ENCODE results near the gene WLS. TPM values are rescaled to one million over a fixed set of nuclear protein-coding genes. Genes with fewer than 3 reads are reported as not detected.

Gene WLS
- total and polyA plus RNA-seq, 2 donors (not counting 1 experiment from before 2014, with no cell fraction given): 0.49 TPM; not detected in 1

DNA sequence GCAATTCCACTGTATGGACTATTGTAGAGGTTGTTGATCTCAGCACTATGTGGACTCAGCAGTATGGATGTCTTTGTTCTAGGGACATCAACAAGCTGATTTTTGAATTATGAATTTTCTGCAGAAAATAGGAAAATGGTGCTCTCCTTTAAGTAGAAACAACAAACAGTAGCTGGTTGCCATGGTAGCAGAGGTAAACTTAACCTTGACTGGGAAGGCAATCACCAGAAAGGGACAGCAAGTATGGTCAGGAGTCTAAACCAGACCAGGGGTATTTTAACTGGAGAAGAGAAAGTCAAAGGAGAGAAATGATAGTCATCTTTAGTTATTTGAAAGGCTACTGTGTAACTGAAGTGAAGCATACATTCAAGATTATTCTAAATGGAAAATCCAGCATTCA is 22.3 kb downstream of the WLS start:
- no peaks in the 10 kb centered on the region for H3K4me1 Mint-ChIP-seq
- no peak overlapping the region for H3K27ac ChIP-seq (ENCODE audit: low read length in 2 of 2)
- DNase-seq (no peak), ATAC-seq (ENCODE audit: low read depth) (no peak)
- peaks cover 0 to 3% (median 0%) of the 10 kb centered on the region in 4 experiments for H3K27me3 ChIP-seq (replicated peaks in 1 of 4; ENCODE audit: control extremely low read depth in 1 of 4, control insufficient read depth in 3 of 4, insufficient read depth in 4 of 4, low read length in 3 of 4)
- H3K4me2 ChIP-seq (replicated peaks; ENCODE audit: low read depth, low read length, poor library complexity, severe bottlenecking): no peak overlapping the region
- ChIA-PET CTCF (no interaction called here), POLR2A (no interaction called here)
- peaks cover 21% of the 10 kb centered on the region for H3K27me3 Mint-ChIP-seq
- peaks cover 0 to 2% (median 0%) of the 10 kb centered on the region in 3 donors for H3K9me3 ChIP-seq (ENCODE audit: control extremely low read depth in 1 of 3, control insufficient read depth in 2 of 3, insufficient read depth in 1 of 3, low read length in 2 of 3)
- no peaks in the 10 kb centered on the region for H3K36me3 ChIP-seq (replicated peaks in 1 of 2; ENCODE audit: control extremely low read depth in 1 of 2, control insufficient read depth in 1 of 2, extremely low read depth in 1 of 2, insufficient read depth in 2 of 2, low read length in 1 of 2)
- no peaks in the 10 kb centered on the region for H3K9me3 Mint-ChIP-seq (ENCODE audit: insufficient read depth)
- H3K4me1 ChIP-seq (ENCODE audit: control insufficient read depth in 2 of 2, insufficient read depth in 2 of 2, low read length in 2 of 2): no peaks in the 10 kb centered on the region
- H3K4me3 Mint-ChIP-seq: no peak overlapping the region
- no peak overlapping the region for H3K9ac ChIP-seq (ENCODE audit: low read length)
- H3K4me3 ChIP-seq (ENCODE audit: control extremely low read depth in 1 of 5, extremely low read depth in 1 of 5, insufficient read depth in 1 of 5, low read depth in 2 of 5, low read length in 4 of 5): no peak overlapping the region
- H4K20me1 ChIP-seq (ENCODE audit: control insufficient read depth, insufficient read depth, low read length, poor library complexity, severe bottlenecking): no peaks in the 10 kb centered on the region
- intact Hi-C loops (cut with micrococcal nuclease): no loop called here
- H3K27ac Mint-ChIP-seq: no peak overlapping the region
- no peaks in the 10 kb centered on the region for H3K79me2 ChIP-seq (ENCODE audit: control insufficient read depth, insufficient read depth, low read length)
- TF ChIP-seq, protein P1, sequence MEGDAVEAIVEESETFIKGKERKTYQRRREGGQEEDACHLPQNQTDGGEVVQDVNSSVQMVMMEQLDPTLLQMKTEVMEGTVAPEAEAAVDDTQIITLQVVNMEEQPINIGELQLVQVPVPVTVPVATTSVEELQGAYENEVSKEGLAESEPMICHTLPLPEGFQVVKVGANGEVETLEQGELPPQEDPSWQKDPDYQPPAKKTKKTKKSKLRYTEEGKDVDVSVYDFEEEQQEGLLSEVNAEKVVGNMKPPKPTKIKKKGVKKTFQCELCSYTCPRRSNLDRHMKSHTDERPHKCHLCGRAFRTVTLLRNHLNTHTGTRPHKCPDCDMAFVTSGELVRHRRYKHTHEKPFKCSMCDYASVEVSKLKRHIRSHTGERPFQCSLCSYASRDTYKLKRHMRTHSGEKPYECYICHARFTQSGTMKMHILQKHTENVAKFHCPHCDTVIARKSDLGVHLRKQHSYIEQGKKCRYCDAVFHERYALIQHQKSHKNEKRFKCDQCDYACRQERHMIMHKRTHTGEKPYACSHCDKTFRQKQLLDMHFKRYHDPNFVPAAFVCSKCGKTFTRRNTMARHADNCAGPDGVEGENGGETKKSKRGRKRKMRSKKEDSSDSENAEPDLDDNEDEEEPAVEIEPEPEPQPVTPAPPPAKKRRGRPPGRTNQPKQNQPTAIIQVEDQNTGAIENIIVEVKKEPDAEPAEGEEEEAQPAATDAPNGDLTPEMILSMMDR (IDR thresholded peaks at IDR 0.05): no peak
- TF ChIP-seq EZH2 (IDR thresholded peaks at IDR 0.05; ENCODE audit: borderline replicate concordance, insufficient read depth, low read depth, low read length, poor library complexity, severe bottlenecking): no peak
- no peak overlapping the region for H2AFZ ChIP-seq (ENCODE audit: insufficient read depth, low read depth, low read length, poor library complexity, severe bottlenecking)

GRCh38 chr1:68206848-68207689 is 25.3 kb downstream of the WLS start:
- TF ChIP-seq, protein P1 (IDR thresholded peaks at IDR 0.05): no peak
- no peak for TF ChIP-seq EZH2 (IDR thresholded peaks at IDR 0.05; ENCODE audit: borderline replicate concordance, insufficient read depth, low read depth, low read length, poor library complexity, severe bottlenecking)
- no peaks in the 10 kb centered on the region for H3K9me3 ChIP-seq (ENCODE audit: control extremely low read depth in 1 of 3, control insufficient read depth in 2 of 3, insufficient read depth in 1 of 3, low read length in 2 of 3)
- H3K4me3 Mint-ChIP-seq: no peak overlapping the region
- ATAC-seq (ENCODE audit: low read depth): no peak
- H3K4me1 ChIP-seq (ENCODE audit: control insufficient read depth in 2 of 2, insufficient read depth in 2 of 2, low read length in 2 of 2): no peaks in the 10 kb centered on the region
- H3K27ac ChIP-seq (ENCODE audit: low read length in 2 of 2): no peak overlapping the region
- H3K4me1 Mint-ChIP-seq: no peaks in the 10 kb centered on the region
- H3K27ac Mint-ChIP-seq: no peak overlapping the region
- H3K36me3 ChIP-seq (replicated peaks in 1 of 2; ENCODE audit: control extremely low read depth in 1 of 2, control insufficient read depth in 1 of 2, extremely low read depth in 1 of 2, insufficient read depth in 2 of 2, low read length in 1 of 2): no peaks in the 10 kb centered on the region
- H3K9me3 Mint-ChIP-seq (ENCODE audit: insufficient read depth): no peaks in the 10 kb centered on the region
- H3K4me2 ChIP-seq (replicated peaks; ENCODE audit: low read depth, low read length, poor library complexity, severe bottlenecking): no peak overlapping the region
- no peak overlapping the region for H3K4me3 ChIP-seq (ENCODE audit: control extremely low read depth in 1 of 5, extremely low read depth in 1 of 5, insufficient read depth in 1 of 5, low read depth in 2 of 5, low read length in 4 of 5)
- ChIA-PET CTCF (interaction anchor here (0.9 kb wide), 1 partner anchor 16 kb away, joined by 3 read pairs; no protein-coding TSS in a partner anchor), POLR2A (no interaction called here)
- H4K20me1 ChIP-seq (ENCODE audit: control insufficient read depth, insufficient read depth, low read length, poor library complexity, severe bottlenecking): no peaks in the 10 kb centered on the region
- no peak overlapping the region for H2AFZ ChIP-seq (ENCODE audit: insufficient read depth, low read depth, low read length, poor library complexity, severe bottlenecking)
- WGBS (ENCODE audit: insufficient coverage): no CpG with 5 or more reads among the region's 3 CpGs
- no peak for DNase-seq
- no peaks in the 10 kb centered on the region for H3K79me2 ChIP-seq (ENCODE audit: control insufficient read depth, insufficient read depth, low read length)
- H3K9ac ChIP-seq (ENCODE audit: low read length): no peak overlapping the region
- intact Hi-C loops (cut with micrococcal nuclease): no loop called here
- peaks cover 12% of the 10 kb centered on the region for H3K27me3 Mint-ChIP-seq
- peaks cover 0 to 2% (median 0%) of the 10 kb centered on the region in 4 experiments for H3K27me3 ChIP-seq (replicated peaks in 1 of 4; ENCODE audit: control extremely low read depth in 1 of 4, control insufficient read depth in 3 of 4, insufficient read depth in 4 of 4, low read length in 3 of 4)

Measured in B cell (primary cell).